ENCODE measurements around the gene RRP15.

GRCh38 chr1:218274511-218274910 is 10.6 kb upstream of the RRP15 start:
- no peak for TF ChIP-seq CTCF (IDR thresholded peaks at IDR 0.05)
- TF ChIP-seq POLR2A (IDR thresholded peaks at IDR 0.05): no peak
- no peak for TF ChIP-seq POLR2AphosphoS5 (IDR thresholded peaks at IDR 0.05; ENCODE audit: insufficient read depth in 1 of 2, low read depth in 1 of 2)

Measured in vagina (tissue), 2 donors.